Right lobe of liver (tissue), 4 donors: ENCODE data around the gene SFXN3.

ENCODE experiments used
- POLR2A ChIP-seq: fragments of 450-650 bp; IDR thresholded peaks from one replicate; pipeline ENCODE4 v1.6.1; 2017; ENCODE audit warnings: antibody characterized with exemption, mild to moderate bottlenecking
- TF ChIP-seq, protein P1 (sequence below), 4 donors: fragments of 200-600 bp in 3 of 4; fragments of 450-650 bp in 1 of 4; IDR thresholded peaks; one replicate each; pipeline versions ENCODE4 v1.5.1 to v1.8.0; 2016 to 2022; ENCODE audit warnings: antibody characterized with exemption in 4 of 4, mild to moderate bottlenecking in 2 of 4
- donor health status: DM: no; HTN: no; CAD: no.
- donor health status: DM: no; HTN: no; CAD: no.
- donor health status: DM: no; HTN: yes; CAD: no.

DNA sequence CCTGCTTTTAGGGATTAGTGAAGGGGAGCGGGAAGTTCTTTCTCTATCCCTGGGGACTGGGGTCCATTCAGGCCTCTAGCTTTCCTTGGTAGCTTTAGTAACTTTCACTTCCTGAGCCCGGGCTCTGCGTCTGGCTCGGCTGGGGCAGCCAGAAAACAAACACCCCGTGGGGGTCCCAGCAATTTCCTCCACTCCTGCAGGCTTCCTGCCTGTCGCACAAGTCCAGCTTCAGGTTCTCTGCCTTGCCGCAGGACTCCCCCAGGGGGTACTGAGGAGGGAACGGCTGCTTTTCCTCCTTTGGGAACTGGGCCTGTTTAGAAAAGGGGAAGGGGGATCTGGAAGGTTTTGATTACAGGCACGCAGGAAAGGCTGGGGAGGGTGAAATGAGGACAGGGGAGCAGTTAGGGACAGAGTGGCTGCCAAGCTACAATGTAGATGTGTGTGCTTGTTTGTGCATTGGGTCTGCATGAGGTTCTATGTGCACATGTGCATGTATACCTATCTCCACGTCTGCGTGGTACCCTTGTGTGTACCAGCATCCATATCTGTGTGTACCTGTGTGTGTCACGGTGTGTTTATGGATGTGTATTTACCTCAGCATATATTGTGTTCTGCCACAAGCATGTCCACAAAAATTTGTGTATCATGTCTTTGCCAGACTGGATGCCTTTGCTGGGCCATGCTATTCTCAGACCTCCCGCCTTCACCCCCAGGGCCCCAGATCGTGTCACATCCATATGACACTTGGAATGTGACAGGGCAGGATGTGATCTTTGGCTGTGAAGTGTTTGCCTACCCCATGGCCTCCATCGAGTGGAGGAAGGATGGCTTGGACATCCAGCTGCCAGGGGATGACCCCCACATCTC is 32.7 kb downstream of the SFXN3 start:
- TF ChIP-seq, protein P1, sequence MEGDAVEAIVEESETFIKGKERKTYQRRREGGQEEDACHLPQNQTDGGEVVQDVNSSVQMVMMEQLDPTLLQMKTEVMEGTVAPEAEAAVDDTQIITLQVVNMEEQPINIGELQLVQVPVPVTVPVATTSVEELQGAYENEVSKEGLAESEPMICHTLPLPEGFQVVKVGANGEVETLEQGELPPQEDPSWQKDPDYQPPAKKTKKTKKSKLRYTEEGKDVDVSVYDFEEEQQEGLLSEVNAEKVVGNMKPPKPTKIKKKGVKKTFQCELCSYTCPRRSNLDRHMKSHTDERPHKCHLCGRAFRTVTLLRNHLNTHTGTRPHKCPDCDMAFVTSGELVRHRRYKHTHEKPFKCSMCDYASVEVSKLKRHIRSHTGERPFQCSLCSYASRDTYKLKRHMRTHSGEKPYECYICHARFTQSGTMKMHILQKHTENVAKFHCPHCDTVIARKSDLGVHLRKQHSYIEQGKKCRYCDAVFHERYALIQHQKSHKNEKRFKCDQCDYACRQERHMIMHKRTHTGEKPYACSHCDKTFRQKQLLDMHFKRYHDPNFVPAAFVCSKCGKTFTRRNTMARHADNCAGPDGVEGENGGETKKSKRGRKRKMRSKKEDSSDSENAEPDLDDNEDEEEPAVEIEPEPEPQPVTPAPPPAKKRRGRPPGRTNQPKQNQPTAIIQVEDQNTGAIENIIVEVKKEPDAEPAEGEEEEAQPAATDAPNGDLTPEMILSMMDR (IDR thresholded peaks at IDR 0.05): no peak
- TF ChIP-seq POLR2A: no peak
